ENCODE measurements around the gene ZNF460.
"Not testable (repeated sequence)": the region's sequence is repeated elsewhere in the genome, so short reads cannot be mapped to it uniquely, and the experiment has no call there.

The ZNF460 gene

DNA sequence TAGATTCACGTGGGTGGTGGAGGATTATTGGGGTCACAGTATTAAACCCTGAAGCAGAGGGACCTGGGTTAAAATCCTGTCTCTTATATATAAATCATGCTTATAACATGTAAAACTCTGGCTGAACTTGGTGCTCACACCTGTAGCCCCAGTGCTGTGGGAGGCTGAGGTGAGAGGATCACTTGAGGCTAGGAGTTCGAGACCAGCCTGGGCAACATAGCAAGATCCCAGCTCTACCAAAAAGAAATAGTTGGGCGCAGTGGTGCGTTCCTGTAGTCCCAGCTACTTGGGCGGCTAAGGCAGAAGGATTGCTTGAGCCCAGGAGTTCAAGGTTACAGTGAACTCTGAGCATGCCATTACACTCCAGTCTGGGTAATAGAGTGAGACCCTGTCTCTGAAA, 37.5 kb upstream of the ZNF460 start:
- H3K4me3 ChIP-seq (ENCODE audit: low read length), result no peak overlapping the region
- no peak for DNase-seq (ENCODE audit: low read depth)
- TF ChIP-seq, protein P1, sequence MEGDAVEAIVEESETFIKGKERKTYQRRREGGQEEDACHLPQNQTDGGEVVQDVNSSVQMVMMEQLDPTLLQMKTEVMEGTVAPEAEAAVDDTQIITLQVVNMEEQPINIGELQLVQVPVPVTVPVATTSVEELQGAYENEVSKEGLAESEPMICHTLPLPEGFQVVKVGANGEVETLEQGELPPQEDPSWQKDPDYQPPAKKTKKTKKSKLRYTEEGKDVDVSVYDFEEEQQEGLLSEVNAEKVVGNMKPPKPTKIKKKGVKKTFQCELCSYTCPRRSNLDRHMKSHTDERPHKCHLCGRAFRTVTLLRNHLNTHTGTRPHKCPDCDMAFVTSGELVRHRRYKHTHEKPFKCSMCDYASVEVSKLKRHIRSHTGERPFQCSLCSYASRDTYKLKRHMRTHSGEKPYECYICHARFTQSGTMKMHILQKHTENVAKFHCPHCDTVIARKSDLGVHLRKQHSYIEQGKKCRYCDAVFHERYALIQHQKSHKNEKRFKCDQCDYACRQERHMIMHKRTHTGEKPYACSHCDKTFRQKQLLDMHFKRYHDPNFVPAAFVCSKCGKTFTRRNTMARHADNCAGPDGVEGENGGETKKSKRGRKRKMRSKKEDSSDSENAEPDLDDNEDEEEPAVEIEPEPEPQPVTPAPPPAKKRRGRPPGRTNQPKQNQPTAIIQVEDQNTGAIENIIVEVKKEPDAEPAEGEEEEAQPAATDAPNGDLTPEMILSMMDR (conservative IDR thresholded peaks at IDR 0.05; ENCODE audit: low read length), result no peak

DNA sequence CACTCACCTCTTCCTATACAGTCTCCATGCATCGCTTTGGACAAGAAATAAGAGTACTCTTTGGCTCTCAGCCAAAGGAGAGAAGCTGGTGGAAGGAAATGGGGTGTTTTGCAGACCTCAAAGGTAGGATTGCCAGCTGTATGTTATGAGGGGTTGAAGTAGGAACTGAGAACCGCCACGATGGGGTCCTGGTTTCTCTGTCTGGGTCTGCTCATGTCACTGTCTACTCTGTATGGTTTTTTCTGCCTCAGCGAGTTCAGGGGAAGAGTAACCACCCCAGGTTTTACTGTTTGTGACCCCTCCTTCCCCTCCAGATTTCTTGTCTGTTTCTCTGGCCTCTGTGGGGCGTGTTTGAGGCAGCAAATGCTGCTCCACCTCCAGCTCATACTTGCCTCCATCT, 35.8 kb upstream of the ZNF460 start:
- TF ChIP-seq, protein P1 (conservative IDR thresholded peaks at IDR 0.05; ENCODE audit: low read length), result no peak

DNA sequence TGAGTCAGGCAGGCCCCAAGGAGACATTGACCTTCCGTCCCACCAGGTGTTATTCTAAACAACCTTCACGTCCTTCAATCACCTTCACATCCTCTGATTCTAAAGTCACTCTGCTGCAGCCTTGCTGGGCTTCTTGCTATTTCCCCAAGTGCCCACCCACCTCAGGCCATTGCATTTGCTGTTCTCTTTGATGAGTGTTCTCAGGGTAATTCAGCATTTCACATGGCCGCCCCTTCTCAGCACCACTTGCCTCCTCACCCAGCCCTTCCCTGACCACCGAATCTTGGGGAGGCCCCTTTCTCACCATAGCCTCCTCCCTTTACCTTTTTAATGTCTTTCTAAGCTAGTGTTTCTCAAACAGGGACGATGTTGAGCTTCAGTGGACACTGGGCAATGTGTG, 35.2 kb upstream of the ZNF460 start:
- DNase-seq (ENCODE audit: low read depth), result no peak
- TF ChIP-seq, protein P1 (conservative IDR thresholded peaks at IDR 0.05; ENCODE audit: low read length), result no peak
- no peak overlapping the region for H3K4me3 ChIP-seq (ENCODE audit: low read length)

More for the DNA sequence above, 35.8 kb upstream of the ZNF460 start:
- no peak overlapping the region for H3K4me3 ChIP-seq (ENCODE audit: low read length)
- no peak for DNase-seq (ENCODE audit: low read depth)

DNA sequence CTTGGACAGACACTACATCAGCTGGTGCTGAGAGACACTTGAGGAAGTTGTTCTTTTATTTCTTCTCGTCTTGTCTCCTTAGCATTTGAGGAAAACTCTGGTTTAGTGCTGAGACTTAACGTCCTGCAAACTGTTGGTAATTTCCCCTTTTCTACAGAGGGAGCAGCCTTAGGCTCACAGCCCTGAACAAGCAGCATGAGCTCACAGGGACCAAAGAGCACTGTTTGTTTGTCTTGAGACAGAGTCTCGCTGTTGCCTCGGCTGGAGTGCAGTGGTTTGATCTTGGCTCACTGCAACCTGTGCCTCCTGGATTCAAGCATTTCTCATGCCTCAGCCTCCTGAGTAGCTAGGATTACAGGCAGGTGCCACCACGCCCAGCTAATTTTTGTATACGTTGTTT, 34.3 kb upstream of the ZNF460 start:
- DNase-seq (ENCODE audit: low read depth), result no peak
- no peak overlapping the region for H3K4me3 ChIP-seq (ENCODE audit: low read length)
- TF ChIP-seq, protein P1 (conservative IDR thresholded peaks at IDR 0.05; ENCODE audit: low read length), result no peak

DNA sequence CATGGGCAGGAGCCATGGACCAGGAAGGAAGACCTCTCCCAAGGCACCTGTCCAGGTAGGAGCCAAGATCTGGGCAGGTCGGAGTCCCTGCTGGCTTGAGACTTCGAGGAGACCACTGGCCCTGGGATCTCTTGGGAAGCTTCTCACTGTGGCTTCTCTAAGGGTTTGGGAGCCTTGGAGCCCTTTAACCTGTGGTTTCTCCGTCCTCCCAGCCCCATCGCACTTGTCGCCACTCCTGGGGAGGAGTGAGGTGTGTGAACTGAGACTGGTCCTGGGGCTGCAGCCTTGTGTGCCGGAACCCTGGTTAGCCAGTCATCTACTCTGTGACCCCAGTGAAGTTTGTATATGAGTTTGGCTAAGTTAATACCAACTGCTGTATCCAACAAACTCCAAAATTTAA, 31.6 kb upstream of the ZNF460 start:
- no peak overlapping the region for H3K4me3 ChIP-seq (ENCODE audit: low read length)
- TF ChIP-seq, protein P1 (conservative IDR thresholded peaks at IDR 0.05; ENCODE audit: low read length), result no peak
- DNase-seq (ENCODE audit: low read depth), result no peak

DNA sequence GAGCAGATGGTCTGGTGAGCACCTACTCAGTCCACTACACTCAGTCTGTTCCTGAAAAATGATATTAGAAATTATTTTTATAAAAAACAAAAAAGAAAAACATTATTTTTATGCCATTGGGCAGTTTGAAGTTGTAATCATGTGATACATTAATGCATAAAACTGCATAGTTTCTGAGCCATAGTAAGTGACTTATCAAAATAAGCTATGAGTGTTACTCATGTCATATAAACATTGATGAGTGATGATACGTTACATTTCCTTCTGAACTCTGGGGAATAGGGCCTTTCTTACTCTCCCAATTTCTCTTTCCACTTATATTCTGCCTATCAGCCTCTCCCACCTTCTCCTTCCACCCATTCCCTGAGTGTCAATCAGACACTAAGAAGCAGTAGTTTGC, 31.0 kb upstream of the ZNF460 start:
- H3K4me3 ChIP-seq (ENCODE audit: low read length), result no peak overlapping the region
- DNase-seq (ENCODE audit: low read depth), result no peak
- TF ChIP-seq, protein P1 (conservative IDR thresholded peaks at IDR 0.05; ENCODE audit: low read length), result no peak

DNA sequence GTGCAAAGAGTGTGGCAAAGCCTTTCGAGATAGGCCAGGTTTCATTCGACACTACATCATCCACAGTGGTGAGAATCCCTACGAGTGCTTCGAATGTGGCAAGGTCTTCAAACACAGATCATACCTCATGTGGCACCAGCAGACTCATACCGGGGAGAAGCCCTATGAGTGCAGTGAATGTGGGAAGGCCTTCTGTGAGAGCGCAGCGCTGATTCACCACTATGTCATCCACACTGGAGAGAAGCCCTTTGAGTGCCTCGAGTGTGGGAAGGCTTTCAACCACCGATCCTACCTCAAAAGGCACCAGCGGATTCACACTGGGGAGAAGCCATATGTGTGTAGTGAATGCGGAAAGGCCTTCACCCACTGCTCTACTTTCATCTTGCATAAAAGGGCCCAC, 26.5 kb upstream of the ZNF460 start:
- H3K4me3 ChIP-seq (ENCODE audit: low read length); DNase-seq (ENCODE audit: low read depth): not testable (repeated sequence)

DNA sequence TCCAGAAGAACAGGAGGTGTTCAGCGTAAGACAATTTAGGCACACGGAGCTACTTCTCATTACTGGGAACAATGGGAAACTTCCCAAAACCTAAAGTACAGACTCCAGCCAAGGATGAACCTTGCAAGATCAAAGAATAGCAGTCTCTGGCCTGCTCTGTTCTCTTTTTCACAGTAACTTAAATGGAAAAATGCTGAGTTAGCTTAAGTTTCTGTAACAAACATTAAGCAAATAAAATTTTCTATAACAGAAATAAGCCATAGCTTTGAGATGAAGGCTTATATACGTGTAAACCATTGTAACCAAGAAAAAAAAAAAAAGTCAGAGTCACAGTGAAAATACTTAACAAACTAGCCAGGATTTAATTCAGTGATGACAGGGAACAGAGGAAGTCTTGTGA, 18.2 kb upstream of the ZNF460 start:
- no peak overlapping the region for H3K4me3 ChIP-seq (ENCODE audit: low read length)
- no peak for DNase-seq (ENCODE audit: low read depth)
- TF ChIP-seq, protein P1 (conservative IDR thresholded peaks at IDR 0.05; ENCODE audit: low read length), result no peak

All from AG10803 (cell line).